GM12801 (cell line): ENCODE results near the gene APOL1.

ENCODE experiments used
- TF ChIP-seq, protein P1 (sequence below): IDR thresholded peaks from one replicate; pipeline ENCODE4 v1.5.1; 2011; ENCODE audit warnings: control low read depth; ENCODE audit not compliant: insufficient read length; ENCODE audit errors: extremely low read depth

The APOL1 gene

DNA sequence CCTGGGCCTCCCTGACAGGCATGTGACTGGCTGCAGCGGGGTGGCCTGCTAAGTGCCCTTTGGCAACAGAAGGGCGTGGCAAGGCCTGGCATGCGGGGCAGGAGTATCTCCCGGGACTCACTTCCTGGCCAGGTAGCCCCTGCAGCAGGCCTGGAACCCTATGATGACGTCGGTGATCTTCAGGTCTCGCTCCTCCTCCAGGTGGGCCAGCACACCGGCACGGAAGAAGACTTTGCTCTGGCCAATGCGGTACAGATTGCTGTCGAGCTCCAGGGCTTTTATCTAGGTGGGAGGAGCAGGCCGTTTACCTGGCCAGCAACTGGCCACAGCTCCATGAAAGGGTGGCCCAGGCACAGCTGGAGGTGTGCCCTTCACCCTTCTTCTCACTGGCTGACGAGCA, 50.9 kb downstream of the APOL1 start:
- TF ChIP-seq, protein P1, sequence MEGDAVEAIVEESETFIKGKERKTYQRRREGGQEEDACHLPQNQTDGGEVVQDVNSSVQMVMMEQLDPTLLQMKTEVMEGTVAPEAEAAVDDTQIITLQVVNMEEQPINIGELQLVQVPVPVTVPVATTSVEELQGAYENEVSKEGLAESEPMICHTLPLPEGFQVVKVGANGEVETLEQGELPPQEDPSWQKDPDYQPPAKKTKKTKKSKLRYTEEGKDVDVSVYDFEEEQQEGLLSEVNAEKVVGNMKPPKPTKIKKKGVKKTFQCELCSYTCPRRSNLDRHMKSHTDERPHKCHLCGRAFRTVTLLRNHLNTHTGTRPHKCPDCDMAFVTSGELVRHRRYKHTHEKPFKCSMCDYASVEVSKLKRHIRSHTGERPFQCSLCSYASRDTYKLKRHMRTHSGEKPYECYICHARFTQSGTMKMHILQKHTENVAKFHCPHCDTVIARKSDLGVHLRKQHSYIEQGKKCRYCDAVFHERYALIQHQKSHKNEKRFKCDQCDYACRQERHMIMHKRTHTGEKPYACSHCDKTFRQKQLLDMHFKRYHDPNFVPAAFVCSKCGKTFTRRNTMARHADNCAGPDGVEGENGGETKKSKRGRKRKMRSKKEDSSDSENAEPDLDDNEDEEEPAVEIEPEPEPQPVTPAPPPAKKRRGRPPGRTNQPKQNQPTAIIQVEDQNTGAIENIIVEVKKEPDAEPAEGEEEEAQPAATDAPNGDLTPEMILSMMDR, result no peak

DNA sequence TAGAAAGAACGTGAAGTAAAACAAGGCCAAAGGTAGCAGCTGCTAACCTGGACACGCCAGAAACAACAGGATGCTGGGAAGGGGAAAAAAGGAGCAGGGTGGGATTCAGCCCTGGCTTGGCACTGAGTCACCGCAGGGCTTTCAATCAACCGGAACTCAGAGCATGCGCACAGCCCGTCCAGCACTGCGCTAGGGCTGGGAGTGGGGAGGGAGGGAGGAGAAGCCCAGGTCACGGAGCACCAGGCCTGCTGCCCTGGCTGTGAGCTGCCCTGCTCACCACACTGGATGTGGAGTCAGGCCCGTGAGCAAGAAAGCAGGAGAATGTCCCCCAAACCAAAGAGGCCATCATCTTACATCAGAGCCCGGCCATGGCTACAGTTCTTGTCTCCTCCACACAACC, 51.5 kb downstream of the APOL1 start:
- TF ChIP-seq, protein P1, result no peak

DNA sequence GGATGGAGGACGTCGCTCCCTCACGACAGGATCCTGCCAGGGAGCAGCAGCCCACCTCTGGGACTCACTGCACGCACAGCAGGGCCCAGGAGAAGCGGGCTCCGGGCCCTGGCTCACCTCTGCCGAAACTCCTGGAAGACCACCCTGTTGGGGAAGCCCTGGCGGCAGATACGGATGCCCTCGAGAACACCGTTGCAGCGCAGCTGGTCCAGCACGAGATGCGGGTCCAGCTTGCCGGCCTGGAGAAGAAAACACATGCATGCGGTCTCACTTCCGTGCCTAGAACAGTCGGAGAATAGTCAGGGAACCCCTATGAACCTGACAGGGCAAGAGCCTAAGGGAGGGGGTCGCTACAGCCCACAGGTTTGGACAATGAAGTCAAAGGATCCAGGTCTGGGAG, 52.9 kb downstream of the APOL1 start:
- TF ChIP-seq, protein P1, result no peak

DNA sequence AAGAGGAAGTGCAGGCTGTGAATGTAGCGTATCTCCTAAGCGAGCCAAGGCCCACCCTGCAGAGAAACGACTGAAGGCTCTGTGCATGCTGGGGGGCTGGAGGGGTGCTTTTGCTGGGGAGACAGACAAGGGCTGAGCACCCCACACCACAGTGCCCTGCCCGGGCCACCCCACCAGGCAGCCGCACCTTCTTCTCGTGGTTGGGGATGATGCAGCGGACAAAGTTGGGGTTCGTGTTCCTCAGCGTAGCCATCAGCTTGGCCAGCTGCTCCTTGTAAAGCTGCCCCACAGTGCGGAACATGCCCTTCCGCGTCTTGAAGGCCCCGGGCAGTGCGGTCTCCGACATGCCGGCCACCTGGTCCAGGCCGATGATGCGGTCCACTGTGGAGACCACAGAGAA, 53.3 kb downstream of the APOL1 start:
- TF ChIP-seq, protein P1, result no peak

DNA sequence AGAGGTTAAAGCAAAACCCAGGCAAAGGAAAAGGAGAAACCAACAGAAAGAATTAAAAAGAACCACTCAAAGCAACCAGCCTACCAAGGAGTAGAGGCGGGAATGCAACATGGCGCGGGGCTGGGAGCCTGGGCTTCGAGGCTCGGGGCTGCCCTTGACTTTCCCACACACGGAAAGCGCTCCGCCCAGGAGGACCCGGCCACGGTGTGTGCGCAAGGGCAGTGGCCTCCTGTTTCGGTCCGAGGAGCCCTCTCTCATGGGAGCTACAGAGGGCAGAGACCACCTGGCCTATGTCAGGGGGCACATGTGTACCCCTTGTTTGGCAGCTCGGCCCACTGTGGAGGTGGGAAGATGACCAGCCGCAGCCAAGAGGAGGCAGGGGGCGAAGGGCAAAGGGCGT, 55.9 kb downstream of the APOL1 start:
- TF ChIP-seq, protein P1, result no peak

DNA sequence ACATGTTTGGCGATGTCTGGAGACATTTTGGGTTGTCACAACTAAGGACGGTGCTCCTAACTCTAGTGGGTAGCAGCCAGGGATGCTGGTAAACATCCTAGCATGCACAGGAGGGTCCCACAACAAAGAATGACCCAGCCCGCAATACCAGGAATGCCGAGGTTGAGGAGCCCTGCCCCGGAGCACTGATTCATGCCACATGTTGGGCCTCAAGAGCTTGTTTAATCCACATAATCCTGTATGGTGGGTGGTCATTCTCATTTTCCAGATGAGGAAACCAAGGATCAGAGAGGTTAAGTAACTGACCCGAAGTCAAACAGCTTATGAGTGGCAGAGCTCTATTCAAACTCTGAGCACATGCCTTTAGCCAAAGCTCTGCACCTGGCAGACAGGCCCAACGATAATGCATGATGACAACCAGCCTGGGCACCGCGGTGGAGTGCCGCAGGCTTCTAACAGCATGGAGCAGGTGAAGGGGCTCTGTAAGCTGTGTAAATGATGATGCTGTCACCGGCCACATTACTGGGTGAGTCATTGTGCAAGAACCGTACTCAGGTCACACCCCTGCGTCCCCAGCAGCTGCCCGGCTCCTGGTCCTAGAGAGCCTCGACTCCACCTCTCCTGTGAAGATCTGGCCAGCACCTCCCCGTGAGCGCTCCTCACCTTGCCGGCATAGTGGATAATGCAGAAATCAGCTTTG, 58.6 kb downstream of the APOL1 start:
- TF ChIP-seq, protein P1, result no peak

DNA sequence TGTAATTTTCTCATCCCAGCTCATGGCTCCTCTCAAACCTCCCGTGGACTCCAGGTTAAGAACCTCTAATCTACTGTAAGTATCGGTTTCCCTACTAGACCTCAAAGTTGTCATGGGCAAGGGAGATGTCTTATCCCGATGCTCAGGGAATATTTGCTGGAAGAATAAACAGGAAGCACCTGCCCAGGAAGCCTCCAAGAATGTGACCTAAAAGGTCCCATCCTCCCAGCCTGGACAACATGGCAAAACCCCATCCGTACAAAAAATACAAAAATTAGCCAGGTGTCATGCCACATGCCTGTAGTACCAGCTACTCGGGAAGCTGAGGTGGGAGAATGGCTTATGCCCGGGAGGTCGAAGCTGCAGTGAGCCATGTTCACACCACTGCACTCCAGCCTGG, 62.4 kb downstream of the APOL1 start:
- TF ChIP-seq, protein P1, result no peak
